Chondrocyte (in vitro differentiated cells): ENCODE measurements around the gene KLRC4. TPM values are rescaled to one million over a fixed set of nuclear protein-coding genes. Genes with fewer than 3 reads are reported as not detected.
"Not testable (repeated sequence)": the region's sequence is repeated elsewhere in the genome, so short reads cannot be mapped to it uniquely, and the experiment has no call there.

ENCODE experiments used
- DNase-seq: peaks from one replicate; pipeline ENCODE4 v3.0.0; 2021; ENCODE audit warnings: mixed read lengths, low spot score
- H3K27ac Mint-ChIP-seq: one replicate; pipeline ENCODE4 v1.8.0; 2021; ENCODE audit warnings: mild to moderate bottlenecking, moderate library complexity, mixed read lengths; ENCODE audit not compliant: unreplicated experiment
- H3K27me3 Mint-ChIP-seq: 2 replicates; pipeline ENCODE4 v1.8.0; 2021; ENCODE audit warnings: low read depth, mixed read lengths
- H3K36me3 Mint-ChIP-seq: 2 replicates; pipeline ENCODE4 v1.8.0; 2021; ENCODE audit warnings: low read depth, mixed read lengths
- H3K4me1 Mint-ChIP-seq: 2 replicates; pipeline ENCODE4 v1.8.0; 2021; ENCODE audit warnings: low read depth, mild to moderate bottlenecking, mixed read lengths
- H3K4me3 Mint-ChIP-seq: one replicate; pipeline ENCODE4 v1.8.0; 2021; ENCODE audit warnings: mild to moderate bottlenecking, moderate library complexity, mixed read lengths; ENCODE audit not compliant: unreplicated experiment
- H3K9me3 Mint-ChIP-seq: 2 replicates; pipeline ENCODE4 v1.8.0; 2021; ENCODE audit warnings: low read depth, mixed read lengths
- CTCF ChIP-seq: fragments of 200-600 bp; sonication (generic); IDR thresholded peaks from 2 replicates; pipeline ENCODE4 v1.5.0; 2021; ENCODE audit warnings: antibody characterized with exemption, mild to moderate bottlenecking, moderate library complexity
- total RNA-seq: library from RNA; stranded (reverse); gene quantifications from 3 replicates; pipeline ENCODE4 v1.2.1, GENCODE V29; 2021

Gene KLRC4
- total RNA-seq, 1 donor from 2014 or later: not detected

- no peak within 1 kb of the TSS for H3K4me3 Mint-ChIP-seq
- H3K36me3 Mint-ChIP-seq: peaks cover 12% of the 10 kb centered on the region
- no peaks in the 10 kb centered on the region for H3K4me1 Mint-ChIP-seq
- no peaks in the 10 kb centered on the region for H3K27me3 Mint-ChIP-seq
- H3K9me3 Mint-ChIP-seq: peaks cover 37% of the 10 kb centered on the region
- no peak for TF ChIP-seq CTCF
- no peak for DNase-seq
- H3K27ac Mint-ChIP-seq: no peak within 1 kb of the TSS
Observed at GRCh38 chr12:10453156-10453555, 43.6 kb upstream of the KLRC4 start, which contains the start of gene KLRC1. KLRC1 (minus strand) TSS chr12:10453377; CDS start chr12:10451156, 2,221 bp downstream.

GRCh38 chr12:10448236-10448635 lies 38.7 kb upstream of the KLRC4 start:
- no peak overlapping the region for H3K4me3 Mint-ChIP-seq
- H3K4me1 Mint-ChIP-seq: no peaks in the 10 kb centered on the region
- no peak overlapping the region for H3K27ac Mint-ChIP-seq
- H3K9me3 Mint-ChIP-seq: no peaks in the 10 kb centered on the region
- TF ChIP-seq CTCF: no peak
- DNase-seq: no peak
- H3K27me3 Mint-ChIP-seq: no peaks in the 10 kb centered on the region
- no peaks in the 10 kb centered on the region for H3K36me3 Mint-ChIP-seq

GRCh38 chr12:10446052-10446451 lies 36.5 kb upstream of the KLRC4 start:
- not testable (repeated sequence) for H3K36me3 Mint-ChIP-seq

GRCh38 chr12:10441144-10441543 lies 31.6 kb upstream of the KLRC4 start:
- H3K9me3 Mint-ChIP-seq, H3K4me1 Mint-ChIP-seq: not testable (repeated sequence)

More at GRCh38 chr12:10446052-10446451, 36.5 kb upstream of the KLRC4 start:
- not testable (repeated sequence) for H3K9me3 Mint-ChIP-seq, H3K27ac Mint-ChIP-seq, DNase-seq, H3K27me3 Mint-ChIP-seq, H3K4me3 Mint-ChIP-seq, H3K4me1 Mint-ChIP-seq

GRCh38 chr12:10439608-10440274 lies 30.2 kb upstream of the KLRC4 start:
- not testable (repeated sequence) for H3K27me3 Mint-ChIP-seq, H3K36me3 Mint-ChIP-seq, H3K9me3 Mint-ChIP-seq, DNase-seq, H3K4me1 Mint-ChIP-seq, H3K27ac Mint-ChIP-seq, H3K4me3 Mint-ChIP-seq

More at GRCh38 chr12:10441144-10441543, 31.6 kb upstream of the KLRC4 start:
- H3K4me3 Mint-ChIP-seq, H3K27ac Mint-ChIP-seq, H3K27me3 Mint-ChIP-seq, H3K36me3 Mint-ChIP-seq, DNase-seq: not testable (repeated sequence)

GRCh38 chr12:10437601-10438000 lies 28.0 kb upstream of the KLRC4 start:
- H3K27ac Mint-ChIP-seq, H3K27me3 Mint-ChIP-seq, DNase-seq, H3K4me3 Mint-ChIP-seq, H3K36me3 Mint-ChIP-seq, H3K9me3 Mint-ChIP-seq, H3K4me1 Mint-ChIP-seq: not testable (repeated sequence)

- H3K4me3 Mint-ChIP-seq, DNase-seq, H3K27me3 Mint-ChIP-seq, H3K4me1 Mint-ChIP-seq, H3K9me3 Mint-ChIP-seq, H3K36me3 Mint-ChIP-seq: not testable (repeated sequence)
- peak within 1 kb of the TSS; percentile 68 for H3K27ac Mint-ChIP-seq
Observed at GRCh38 chr12:10435816-10436215, 26.3 kb upstream of the KLRC4 start, which contains the start of gene KLRC2. KLRC2 (minus strand) TSS chr12:10436010; CDS start chr12:10435986, 24 bp downstream.

GRCh38 chr12:10430623-10431022 lies 21.1 kb upstream of the KLRC4 start:
- H3K27ac Mint-ChIP-seq, H3K9me3 Mint-ChIP-seq, H3K27me3 Mint-ChIP-seq, H3K4me1 Mint-ChIP-seq, DNase-seq, H3K36me3 Mint-ChIP-seq, H3K4me3 Mint-ChIP-seq: not testable (repeated sequence)

- not testable (repeated sequence) for H3K27me3 Mint-ChIP-seq, H3K4me1 Mint-ChIP-seq, H3K27ac Mint-ChIP-seq, DNase-seq, H3K4me3 Mint-ChIP-seq, H3K36me3 Mint-ChIP-seq, H3K9me3 Mint-ChIP-seq
Observed at GRCh38 chr12:10425938-10426337, 16.4 kb upstream of the KLRC4 start.

GRCh38 chr12:10424260-10424899 lies 14.8 kb upstream of the KLRC4 start:
- not testable (repeated sequence) for H3K36me3 Mint-ChIP-seq, H3K4me1 Mint-ChIP-seq, H3K9me3 Mint-ChIP-seq, DNase-seq, H3K27me3 Mint-ChIP-seq, H3K4me3 Mint-ChIP-seq, H3K27ac Mint-ChIP-seq

GRCh38 chr12:10422159-10422558 lies 12.6 kb upstream of the KLRC4 start:
- not testable (repeated sequence) for H3K4me1 Mint-ChIP-seq, H3K4me3 Mint-ChIP-seq, H3K9me3 Mint-ChIP-seq, DNase-seq, H3K27ac Mint-ChIP-seq, H3K27me3 Mint-ChIP-seq, H3K36me3 Mint-ChIP-seq
